ENCODE results near the gene GEMIN2.
"Not testable (repeated sequence)": the region's sequence is repeated elsewhere in the genome, so short reads cannot be mapped to it uniquely, and the experiment has no call there.

The GEMIN2 gene

DNA sequence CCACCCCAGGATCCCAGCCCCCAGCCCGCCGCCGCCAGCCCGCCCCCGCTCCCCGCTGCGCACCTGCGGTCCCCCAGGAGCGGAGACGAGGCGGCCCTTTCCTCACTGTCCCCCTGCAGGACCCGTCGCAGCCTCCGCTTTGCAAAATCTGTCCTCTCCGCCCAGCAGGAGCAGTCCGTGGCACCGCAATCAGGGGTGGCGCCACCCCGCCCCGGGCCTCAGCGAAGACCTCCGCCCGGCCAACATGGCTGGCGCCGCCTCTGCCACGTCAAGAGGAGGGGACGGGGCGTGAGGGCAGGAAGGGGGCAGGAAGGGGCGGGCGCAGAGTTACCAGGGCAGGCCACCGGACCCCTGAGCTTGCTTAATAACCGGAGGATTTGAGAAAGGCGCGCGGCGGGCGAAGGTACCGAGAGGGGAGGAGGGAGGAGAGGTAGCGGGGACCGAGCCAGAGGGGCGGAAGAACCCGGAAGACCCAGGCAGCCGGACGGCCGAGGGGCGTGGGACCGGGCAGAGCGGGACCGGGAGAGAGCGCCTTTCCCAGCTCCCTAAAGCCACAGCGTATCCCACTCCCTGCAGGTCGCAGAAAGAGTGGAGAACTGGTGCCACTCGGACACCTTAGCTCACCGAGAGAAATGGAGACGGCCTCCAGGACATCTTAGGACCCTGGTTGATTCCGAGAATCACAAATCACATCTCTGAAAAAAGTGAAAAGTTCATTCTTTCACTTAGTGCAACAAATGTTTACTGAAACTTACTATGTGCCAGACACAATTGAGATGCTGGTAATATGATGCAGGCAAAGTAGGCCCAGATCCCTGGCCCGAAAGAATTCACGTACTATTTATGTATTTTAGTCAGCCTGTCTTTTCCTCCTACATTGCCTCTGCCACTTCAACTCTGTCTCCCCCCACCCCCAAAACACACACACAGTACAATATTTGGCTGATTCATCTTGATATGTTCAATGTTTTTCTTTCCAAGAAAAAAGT lies 10.9 kb upstream of the GEMIN2 start, which contains the start of gene SEC23A:
TSS of gene SEC23A (minus strand) at position 267 of the 989 bp plus-strand sequence. CDS start 7,117 bp downstream, outside the sequence.
- H3K27me3 ChIP-seq (ENCODE audit: insufficient read depth, poor library complexity, severe bottlenecking), result no peaks in the 10 kb centered on the region
- peaks cover 17% of the 10 kb centered on the region for H3K4me1 ChIP-seq (ENCODE audit: insufficient read depth, poor library complexity, severe bottlenecking)
- peak within 1 kb of the TSS; percentile 50 for H3K4me3 ChIP-seq (ENCODE audit: severe bottlenecking)
- TF ChIP-seq, protein P1, sequence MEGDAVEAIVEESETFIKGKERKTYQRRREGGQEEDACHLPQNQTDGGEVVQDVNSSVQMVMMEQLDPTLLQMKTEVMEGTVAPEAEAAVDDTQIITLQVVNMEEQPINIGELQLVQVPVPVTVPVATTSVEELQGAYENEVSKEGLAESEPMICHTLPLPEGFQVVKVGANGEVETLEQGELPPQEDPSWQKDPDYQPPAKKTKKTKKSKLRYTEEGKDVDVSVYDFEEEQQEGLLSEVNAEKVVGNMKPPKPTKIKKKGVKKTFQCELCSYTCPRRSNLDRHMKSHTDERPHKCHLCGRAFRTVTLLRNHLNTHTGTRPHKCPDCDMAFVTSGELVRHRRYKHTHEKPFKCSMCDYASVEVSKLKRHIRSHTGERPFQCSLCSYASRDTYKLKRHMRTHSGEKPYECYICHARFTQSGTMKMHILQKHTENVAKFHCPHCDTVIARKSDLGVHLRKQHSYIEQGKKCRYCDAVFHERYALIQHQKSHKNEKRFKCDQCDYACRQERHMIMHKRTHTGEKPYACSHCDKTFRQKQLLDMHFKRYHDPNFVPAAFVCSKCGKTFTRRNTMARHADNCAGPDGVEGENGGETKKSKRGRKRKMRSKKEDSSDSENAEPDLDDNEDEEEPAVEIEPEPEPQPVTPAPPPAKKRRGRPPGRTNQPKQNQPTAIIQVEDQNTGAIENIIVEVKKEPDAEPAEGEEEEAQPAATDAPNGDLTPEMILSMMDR (IDR thresholded peaks at IDR 0.05; ENCODE audit: poor library complexity, severe bottlenecking), result no peak
- peak; percentile 89 for ATAC-seq (ENCODE audit: low read depth)
- peak within 1 kb of the TSS; percentile 74 for H3K27ac ChIP-seq (ENCODE audit: poor library complexity, severe bottlenecking)
- no peaks in the 10 kb centered on the region for H3K9me3 ChIP-seq (ENCODE audit: severe bottlenecking)
- peak; percentile 94 for DNase-seq (ENCODE audit: low spot score)
- H3K36me3 ChIP-seq (ENCODE audit: low read depth), result peaks cover 18% of the 10 kb centered on the region

DNA sequence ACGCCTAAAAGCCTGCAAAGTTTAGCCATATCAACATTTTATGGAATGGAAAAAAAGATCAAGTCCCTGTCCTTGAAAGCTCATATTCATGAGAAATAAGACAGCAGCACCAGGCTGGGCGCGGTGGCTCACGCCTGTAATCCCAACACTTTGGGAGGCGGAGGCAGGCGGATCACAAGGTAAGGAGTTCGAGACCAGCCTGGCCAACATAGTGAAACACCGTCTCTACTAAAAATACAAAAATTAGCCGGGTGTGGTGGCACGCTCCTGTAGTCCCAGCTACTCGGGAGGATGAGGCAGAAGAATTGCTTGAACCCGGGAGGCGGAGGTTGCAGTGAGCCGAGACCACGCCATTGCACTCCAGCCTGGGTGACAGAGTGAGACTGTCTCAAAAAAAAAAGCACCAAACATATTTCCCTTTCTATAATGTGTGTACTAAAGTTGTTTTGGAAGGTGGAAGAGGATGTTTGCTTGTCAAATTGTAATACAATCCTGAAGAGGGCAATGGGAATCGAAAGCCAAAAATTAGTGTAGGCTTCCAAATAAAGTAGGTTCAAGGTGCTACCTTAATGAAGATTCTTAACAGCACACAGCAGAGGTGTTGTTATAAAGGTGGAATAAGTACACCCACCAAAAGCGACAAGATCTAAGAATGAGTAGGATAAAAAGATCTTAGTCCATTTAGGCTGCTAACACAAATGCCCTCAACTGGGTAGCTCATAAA lies 9.9 kb upstream of the GEMIN2 start:
- not testable (repeated sequence) for DNase-seq (ENCODE audit: low spot score)

DNA sequence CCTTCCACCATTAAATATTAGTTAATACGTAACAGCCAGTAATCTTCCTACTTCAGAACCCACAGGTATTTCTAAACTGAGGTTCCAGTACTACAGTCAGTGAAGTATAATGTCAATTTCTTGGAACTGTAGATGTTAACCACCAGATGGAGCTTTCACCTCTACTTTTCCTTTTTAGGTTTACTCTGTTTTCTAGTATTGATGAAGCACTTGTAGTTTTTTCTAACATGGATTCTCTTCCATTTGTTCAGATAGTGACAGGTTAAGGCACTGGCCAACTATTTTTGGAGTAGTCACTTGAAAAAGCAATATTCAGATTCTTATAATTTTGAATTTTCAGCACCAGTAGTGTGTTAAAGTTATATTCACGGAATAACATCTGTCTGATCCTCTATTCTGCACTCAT lies 6.5 kb upstream of the GEMIN2 start:
- no peak overlapping the region for H3K4me3 ChIP-seq (ENCODE audit: severe bottlenecking)
- H3K27me3 ChIP-seq (ENCODE audit: insufficient read depth, poor library complexity, severe bottlenecking), result no peaks in the 10 kb centered on the region
- no peak overlapping the region for H3K27ac ChIP-seq (ENCODE audit: poor library complexity, severe bottlenecking)
- H3K4me1 ChIP-seq (ENCODE audit: insufficient read depth, poor library complexity, severe bottlenecking), result peaks cover 11% of the 10 kb centered on the region
- H3K9me3 ChIP-seq (ENCODE audit: severe bottlenecking), result no peaks in the 10 kb centered on the region
- DNase-seq (ENCODE audit: low spot score) (no peak), ATAC-seq (ENCODE audit: low read depth) (no peak)
- TF ChIP-seq, protein P1 (IDR thresholded peaks at IDR 0.05; ENCODE audit: poor library complexity, severe bottlenecking), result peak; percentile 89
- H3K36me3 ChIP-seq (ENCODE audit: low read depth), result no peaks in the 10 kb centered on the region

More for the DNA sequence above, 9.9 kb upstream of the GEMIN2 start:
- H3K27ac ChIP-seq (ENCODE audit: poor library complexity, severe bottlenecking), result peak overlapping the region; percentile 74
- H3K27me3 ChIP-seq (ENCODE audit: insufficient read depth, poor library complexity, severe bottlenecking); ATAC-seq (ENCODE audit: low read depth); H3K9me3 ChIP-seq (ENCODE audit: severe bottlenecking): not testable (repeated sequence)
- peaks cover 16% of the 10 kb centered on the region for H3K36me3 ChIP-seq (ENCODE audit: low read depth)
- H3K4me1 ChIP-seq (ENCODE audit: insufficient read depth, poor library complexity, severe bottlenecking), result peaks cover 17% of the 10 kb centered on the region
- H3K4me3 ChIP-seq (ENCODE audit: severe bottlenecking), result peak overlapping the region; percentile 50

DNA sequence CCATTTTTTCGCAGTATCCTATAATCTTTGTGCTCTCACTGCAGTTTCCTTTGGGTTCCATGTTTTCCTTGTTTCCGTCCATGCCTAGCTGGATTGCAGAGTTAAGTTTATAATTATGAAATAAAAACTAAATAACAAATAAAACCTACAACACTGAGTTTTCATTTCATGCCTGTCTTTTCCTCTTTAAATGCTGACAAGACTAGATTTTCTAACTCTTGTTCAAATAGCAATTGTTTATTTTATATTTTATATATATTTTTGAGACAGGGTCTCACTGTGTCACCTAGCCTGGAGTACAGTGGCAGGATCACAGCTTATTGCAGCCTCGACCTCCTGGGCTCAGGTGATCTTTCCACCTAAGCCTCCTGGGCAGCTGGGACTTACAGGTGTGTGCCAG lies 5.3 kb upstream of the GEMIN2 start:
- H3K4me3 ChIP-seq (ENCODE audit: severe bottlenecking), result no peak overlapping the region
- DNase-seq (ENCODE audit: low spot score) (no peak), ATAC-seq (ENCODE audit: low read depth) (no peak)
- H3K9me3 ChIP-seq (ENCODE audit: severe bottlenecking), result no peaks in the 10 kb centered on the region
- H3K27me3 ChIP-seq (ENCODE audit: insufficient read depth, poor library complexity, severe bottlenecking), result no peaks in the 10 kb centered on the region
- peaks cover 18% of the 10 kb centered on the region for H3K4me1 ChIP-seq (ENCODE audit: insufficient read depth, poor library complexity, severe bottlenecking)
- TF ChIP-seq, protein P1 (IDR thresholded peaks at IDR 0.05; ENCODE audit: poor library complexity, severe bottlenecking), result no peak
- H3K36me3 ChIP-seq (ENCODE audit: low read depth), result no peaks in the 10 kb centered on the region
- H3K27ac ChIP-seq (ENCODE audit: poor library complexity, severe bottlenecking), result no peak overlapping the region
